ENCODE measurements around the gene CREB3L2.

Gene CREB3L2

GRCh38 chr7:137952426-137952805, 49.5 kb downstream of the CREB3L2 start:
- no peak for DNase-seq (ENCODE audit: low read depth in 2 of 2)

- no peak for DNase-seq (ENCODE audit: low read depth in 2 of 2)
These were observed 50.0 kb downstream of the CREB3L2 start for GRCh38 chr7:137951700-137952425.

GRCh38 chr7:137950967-137951366, 50.9 kb downstream of the CREB3L2 start:
- no peak for DNase-seq (ENCODE audit: low read depth in 2 of 2)

DNA sequence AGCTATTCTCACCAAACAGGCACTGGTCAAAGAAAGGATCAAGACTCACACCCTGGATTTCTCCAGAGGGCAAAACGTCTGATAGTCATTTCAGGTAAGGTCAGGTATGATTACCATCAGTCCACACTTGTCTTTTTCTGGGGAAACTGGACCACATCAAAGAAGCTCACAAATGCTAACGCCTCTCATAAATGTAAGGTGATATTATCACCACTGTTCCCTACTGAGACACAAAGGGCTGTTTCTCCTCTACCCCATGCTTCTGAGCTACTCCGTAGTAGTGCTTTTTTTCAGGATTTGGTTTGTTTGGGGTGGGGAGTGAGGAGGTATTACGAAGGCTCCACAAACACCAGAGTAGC, 51.6 kb downstream of the CREB3L2 start:
- no peak for DNase-seq (ENCODE audit: low read depth in 2 of 2)

DNA sequence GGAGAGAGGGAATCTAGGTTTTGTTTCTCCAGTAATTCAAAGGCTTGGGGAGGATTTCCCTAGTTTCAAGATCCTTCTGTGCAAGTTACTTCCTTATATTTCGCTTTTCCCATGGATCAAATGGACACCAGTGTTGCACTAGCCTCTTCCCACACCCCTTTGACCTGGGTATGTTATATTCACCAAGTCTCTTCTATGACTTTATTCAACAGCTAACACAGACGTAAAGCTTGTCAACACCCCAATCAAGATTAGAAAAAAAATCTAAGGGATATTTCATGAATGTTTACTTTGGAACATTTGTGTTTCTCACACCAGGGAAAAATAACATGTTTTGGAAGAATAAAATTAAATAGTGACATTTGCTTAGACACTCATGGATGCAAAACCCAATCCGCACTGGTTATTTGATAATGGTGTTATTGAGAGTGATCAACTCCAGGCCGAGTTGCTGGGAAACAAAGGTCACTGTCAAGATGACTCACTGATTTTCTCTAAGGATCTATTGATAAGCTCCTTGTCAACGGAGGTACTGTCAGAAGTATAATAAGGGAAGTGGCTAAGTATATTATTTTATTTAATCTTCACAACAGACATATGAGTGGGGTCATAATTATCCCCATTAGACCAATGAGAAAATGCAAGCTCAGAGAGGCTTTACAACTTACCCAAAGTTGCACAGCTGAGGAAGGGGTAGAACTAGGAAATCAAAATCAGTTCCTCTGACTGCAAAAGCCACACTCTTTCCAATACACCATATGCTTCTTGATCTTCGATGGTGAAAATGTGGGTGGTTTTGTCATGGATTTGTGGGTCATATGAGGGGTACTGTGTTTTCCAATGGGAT, 52.2 kb downstream of the CREB3L2 start:
- no peak for DNase-seq (ENCODE audit: low read depth in 2 of 2)

DNA sequence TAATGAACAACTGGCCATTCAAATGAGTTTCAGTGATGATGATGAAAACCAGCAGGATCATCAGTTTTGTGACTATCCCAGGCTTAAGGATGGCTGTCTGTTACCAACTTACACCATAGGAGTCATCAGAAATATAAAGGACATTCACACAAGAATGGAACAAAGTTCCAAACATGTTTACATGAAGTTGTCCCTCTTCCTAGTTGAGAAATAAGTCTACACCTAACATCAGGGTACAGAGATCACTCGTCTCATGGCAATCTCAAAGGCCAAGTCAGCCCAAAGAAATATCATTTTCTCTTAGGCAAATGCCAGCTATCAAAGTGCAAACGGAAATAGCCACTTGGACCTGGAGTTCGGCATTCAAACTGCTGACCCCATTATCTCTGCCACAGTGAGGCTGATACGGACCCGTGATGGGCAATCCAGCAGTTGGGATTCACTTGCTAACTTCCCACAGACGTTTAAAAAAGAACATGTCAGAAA, 53.0 kb downstream of the CREB3L2 start:
- no peak for DNase-seq (ENCODE audit: low read depth in 2 of 2)

- no peak for DNase-seq (ENCODE audit: low read depth in 2 of 2)
These were observed 53.6 kb downstream of the CREB3L2 start for GRCh38 chr7:137948083-137948844.

DNA sequence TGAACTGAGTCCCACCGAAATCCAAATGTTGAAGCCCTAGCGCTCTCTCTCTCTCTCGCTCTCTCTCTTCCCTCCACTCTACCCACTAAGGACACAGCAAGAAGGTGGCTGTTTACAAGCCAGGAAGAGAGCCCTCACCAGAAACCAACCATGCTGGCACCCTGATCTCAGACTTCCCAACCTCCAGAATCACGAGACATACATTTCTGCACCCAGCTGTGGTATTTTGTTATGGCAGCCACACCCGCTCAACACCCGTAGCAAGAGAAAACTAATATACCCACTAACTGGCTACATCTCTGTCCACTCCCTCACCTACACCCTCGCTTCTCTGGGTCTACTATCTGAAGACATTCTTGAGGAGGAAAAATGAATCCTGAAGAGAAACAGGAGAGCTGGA, 54.8 kb downstream of the CREB3L2 start:
- DNase-seq (ENCODE audit: low read depth in 2 of 2), result no peak

DNA sequence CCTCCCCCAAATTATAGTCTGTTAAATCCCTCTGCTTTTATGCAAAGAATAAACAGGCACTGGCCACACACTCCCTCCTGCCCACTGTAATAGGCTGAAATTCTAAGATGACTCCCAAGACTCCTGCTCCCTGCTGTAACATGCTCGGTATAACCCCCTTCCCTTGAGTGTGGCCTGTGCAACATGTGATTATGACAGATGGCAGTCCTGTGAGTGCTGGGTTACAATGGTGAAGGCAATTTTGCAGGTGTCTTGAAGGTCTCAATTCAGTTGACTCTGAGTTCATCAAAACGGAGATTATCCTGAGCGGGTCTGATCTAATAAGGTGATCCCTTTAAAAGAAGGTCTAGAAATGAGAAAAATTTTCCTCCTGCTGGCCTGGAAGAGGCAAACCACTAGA, 55.9 kb downstream of the CREB3L2 start:
- no peak for DNase-seq (ENCODE audit: low read depth in 2 of 2)

GRCh38 chr7:137944168-137944567, 57.7 kb downstream of the CREB3L2 start:
- no peak for DNase-seq (ENCODE audit: low read depth in 2 of 2)

DNA sequence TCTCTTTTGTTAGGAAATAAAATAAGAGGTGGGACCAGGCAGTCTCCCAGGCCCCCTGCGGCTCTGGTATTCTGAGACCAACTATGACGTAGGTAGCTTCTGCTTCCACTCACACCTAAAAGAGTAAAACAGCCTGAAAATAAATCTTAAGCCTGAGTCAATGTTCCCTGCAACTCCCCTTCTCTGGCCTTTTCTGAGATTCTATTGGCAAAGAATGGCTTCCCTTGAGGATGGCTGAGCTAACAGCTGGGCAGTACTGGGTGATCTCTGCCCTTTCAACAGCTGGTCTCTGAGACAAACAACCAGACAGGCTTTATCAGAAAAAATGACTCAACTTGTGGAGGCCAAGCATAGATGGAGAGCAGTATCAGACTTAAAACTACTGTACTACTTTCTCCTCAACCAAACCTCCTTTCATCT, 58.7 kb downstream of the CREB3L2 start:
- no peak for DNase-seq (ENCODE audit: low read depth in 2 of 2)

GRCh38 chr7:137942484-137943115, 59.3 kb downstream of the CREB3L2 start:
- no peak for DNase-seq (ENCODE audit: low read depth in 2 of 2)

DNA sequence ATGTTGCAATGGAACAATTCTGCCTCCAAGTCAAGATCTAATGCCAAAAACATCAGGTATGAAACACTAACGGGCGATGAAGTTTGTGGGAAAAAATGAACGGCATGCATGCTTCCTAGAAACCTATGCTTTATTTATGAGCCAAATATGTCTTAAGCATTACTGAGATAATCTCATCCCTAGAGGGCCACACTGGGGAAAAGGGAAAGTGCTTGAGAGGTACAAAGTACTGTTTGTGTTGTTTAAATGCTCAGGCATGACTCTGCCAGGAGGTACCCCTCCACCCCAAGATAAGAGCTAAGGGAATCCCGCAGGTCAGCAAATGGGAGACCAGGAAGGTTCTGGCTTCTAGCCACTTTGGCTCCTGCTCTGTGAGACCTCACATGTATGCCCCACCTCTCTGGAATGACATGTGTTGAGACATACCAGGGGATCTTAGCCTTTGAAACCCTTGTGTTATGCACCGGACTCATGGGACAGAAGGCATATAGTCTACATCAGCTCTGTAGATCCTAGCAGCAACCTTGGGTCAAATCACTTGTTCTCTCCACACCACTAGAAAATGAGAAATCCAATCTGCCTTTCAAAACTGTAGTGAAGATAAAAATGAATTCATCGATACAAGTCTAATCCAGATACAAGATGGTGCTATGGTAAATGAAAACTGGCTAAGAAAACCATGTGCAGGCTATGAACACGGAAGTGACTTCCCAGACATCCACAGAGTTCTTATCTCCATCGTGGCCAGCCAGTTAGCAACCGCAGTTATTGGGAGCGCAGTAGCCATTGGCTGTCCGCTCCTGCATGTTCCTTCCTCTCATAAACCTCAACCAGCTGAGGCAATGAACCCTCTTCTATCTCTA, 61.0 kb downstream of the CREB3L2 start:
- DNase-seq (ENCODE audit: low read depth in 2 of 2), result no peak

GRCh38 chr7:137940218-137940617, 61.7 kb downstream of the CREB3L2 start:
- no peak for DNase-seq (ENCODE audit: low read depth in 2 of 2)

DNA sequence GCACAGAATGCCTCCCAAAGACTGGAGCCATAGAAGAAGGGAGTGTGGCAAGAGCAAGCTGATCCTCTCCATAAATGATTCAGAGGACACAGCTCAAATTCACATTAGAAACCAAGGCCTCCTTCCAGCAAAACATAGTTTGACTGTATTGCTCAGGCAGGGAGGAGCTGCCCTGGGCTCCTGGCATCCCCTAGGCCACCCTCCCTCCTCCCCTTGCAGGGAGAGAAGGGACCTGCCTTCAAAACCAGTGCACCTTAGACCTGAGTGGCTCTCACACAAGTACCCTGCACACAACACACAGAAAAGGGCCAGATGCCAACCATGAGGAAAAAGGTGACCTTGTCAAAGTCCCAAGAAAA, 64.7 kb downstream of the CREB3L2 start:
- DNase-seq (ENCODE audit: low read depth in 2 of 2), result no peak

DNA sequence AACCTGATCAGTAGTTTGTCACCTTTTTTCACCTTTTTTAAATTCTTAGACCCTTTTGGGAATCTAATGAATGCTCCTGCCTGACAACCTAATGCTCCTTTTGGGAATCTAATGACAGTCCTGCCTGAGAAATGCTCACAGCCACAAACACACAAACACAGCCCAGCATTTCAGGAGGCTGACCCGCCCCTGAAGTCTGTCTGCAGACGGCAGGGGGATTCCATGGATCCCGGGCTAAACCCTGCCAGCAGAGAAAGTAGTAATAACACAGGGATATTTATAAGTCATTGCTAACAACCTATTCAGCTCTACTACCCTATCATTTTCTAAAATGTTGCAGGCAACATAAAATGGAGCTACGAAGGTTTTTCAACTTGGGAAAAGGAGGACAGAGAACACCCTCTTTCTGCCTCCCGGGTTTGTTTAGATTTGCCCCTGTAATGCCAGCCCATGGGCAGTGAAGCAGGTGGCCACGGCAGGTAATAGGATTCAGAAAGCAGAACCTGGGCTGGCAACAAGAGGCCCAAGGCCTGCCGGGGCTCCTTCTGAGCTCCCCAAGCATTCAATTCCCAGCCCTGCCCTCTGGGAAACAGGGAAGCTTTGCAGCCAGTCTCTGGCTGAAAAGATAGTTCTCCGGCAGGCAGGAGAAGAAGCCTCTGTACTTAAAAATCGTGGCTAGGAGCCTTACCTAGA, 65.2 kb downstream of the CREB3L2 start:
- no peak for DNase-seq (ENCODE audit: low read depth in 2 of 2)

GRCh38 chr7:137935884-137936508, 65.9 kb downstream of the CREB3L2 start:
- DNase-seq (ENCODE audit: low read depth in 2 of 2), result no peak

- no peak for DNase-seq (ENCODE audit: low read depth in 2 of 2)
These were observed 66.7 kb downstream of the CREB3L2 start for GRCh38 chr7:137934941-137935883.

All from stimulated activated CD8-positive, alpha-beta memory T cell treated with anti-CD3 and anti-CD28 coated beads, Interleukin-7, amount 100 ng/mL, for 1 hour (primary cell).